Type B pancreatic cell (in vitro differentiated cells): ENCODE data around the gene HPRT1. TPM values are rescaled to one million over a fixed set of nuclear protein-coding genes. Genes with fewer than 3 reads are reported as not detected.

Source experiments
- DNase-seq: peaks from one replicate; pipeline ENCODE4 v3.0.0; 2021; ENCODE audit warnings: mixed read lengths; ENCODE audit not compliant: unreplicated experiment; ENCODE audit errors: extremely low spot score
- H3K27ac Mint-ChIP-seq: 2 replicates; pipeline ENCODE4 v1.8.0; 2021; ENCODE audit warnings: mild to moderate bottlenecking, mixed read lengths
- H3K27me3 Mint-ChIP-seq: 2 replicates; pipeline ENCODE4 v1.8.0; 2021; ENCODE audit warnings: mixed read lengths
- H3K36me3 Mint-ChIP-seq: 2 replicates; pipeline ENCODE4 v1.8.0; 2021; ENCODE audit warnings: mixed read lengths
- H3K4me1 Mint-ChIP-seq: one replicate; pipeline ENCODE4 v1.8.0; 2021; ENCODE audit warnings: mixed read lengths; ENCODE audit not compliant: unreplicated experiment
- H3K4me3 Mint-ChIP-seq: 2 replicates; pipeline ENCODE4 v1.8.0; 2021; ENCODE audit warnings: mild to moderate bottlenecking, mixed read lengths
- H3K9me3 Mint-ChIP-seq: 2 replicates; pipeline ENCODE4 v1.8.0; 2021; ENCODE audit warnings: mixed read lengths
- total RNA-seq: library from RNA; stranded (reverse); gene quantifications from 2 replicates; pipeline ENCODE4 v1.2.1, GENCODE V29; 2021; ENCODE audit warnings: low replicate concordance
- TF ChIP-seq, protein P1 (sequence below): fragments of 200-600 bp; sonication (generic); conservative IDR thresholded peaks from 2 replicates; pipeline ENCODE4 v1.5.0; 2021; ENCODE audit warnings: antibody characterized with exemption, mild to moderate bottlenecking

Gene HPRT1
- total RNA-seq, 1 donor from 2014 or later, result 20.5 TPM

DNA sequence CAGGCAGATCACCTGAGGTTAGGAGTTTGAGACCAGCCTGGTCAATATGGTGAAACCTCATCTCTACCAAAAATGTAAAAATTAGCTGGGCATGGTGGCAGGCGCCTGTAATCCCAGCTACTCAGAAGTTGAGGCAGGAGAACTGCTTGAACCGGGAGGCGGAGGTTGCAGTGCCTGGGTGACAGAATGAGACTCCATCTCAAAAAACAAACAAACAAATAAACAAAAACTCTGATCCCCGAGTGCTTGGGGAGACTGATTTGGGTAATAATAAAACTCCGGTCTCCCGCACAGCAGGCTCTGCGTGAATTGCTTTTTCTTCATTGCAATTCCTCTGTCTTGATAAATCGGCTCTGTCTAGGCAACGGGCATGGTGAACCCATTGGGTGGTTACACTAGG lies 73.4 kb downstream of the HPRT1 start:
- TF ChIP-seq, protein P1, sequence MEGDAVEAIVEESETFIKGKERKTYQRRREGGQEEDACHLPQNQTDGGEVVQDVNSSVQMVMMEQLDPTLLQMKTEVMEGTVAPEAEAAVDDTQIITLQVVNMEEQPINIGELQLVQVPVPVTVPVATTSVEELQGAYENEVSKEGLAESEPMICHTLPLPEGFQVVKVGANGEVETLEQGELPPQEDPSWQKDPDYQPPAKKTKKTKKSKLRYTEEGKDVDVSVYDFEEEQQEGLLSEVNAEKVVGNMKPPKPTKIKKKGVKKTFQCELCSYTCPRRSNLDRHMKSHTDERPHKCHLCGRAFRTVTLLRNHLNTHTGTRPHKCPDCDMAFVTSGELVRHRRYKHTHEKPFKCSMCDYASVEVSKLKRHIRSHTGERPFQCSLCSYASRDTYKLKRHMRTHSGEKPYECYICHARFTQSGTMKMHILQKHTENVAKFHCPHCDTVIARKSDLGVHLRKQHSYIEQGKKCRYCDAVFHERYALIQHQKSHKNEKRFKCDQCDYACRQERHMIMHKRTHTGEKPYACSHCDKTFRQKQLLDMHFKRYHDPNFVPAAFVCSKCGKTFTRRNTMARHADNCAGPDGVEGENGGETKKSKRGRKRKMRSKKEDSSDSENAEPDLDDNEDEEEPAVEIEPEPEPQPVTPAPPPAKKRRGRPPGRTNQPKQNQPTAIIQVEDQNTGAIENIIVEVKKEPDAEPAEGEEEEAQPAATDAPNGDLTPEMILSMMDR, result no peak
- H3K27ac Mint-ChIP-seq, result peak overlapping the region; percentile 54
- H3K9me3 Mint-ChIP-seq, result peaks cover 11% of the 10 kb centered on the region
- no peak for DNase-seq
- H3K4me3 Mint-ChIP-seq, result no peak overlapping the region
- no peaks in the 10 kb centered on the region for H3K36me3 Mint-ChIP-seq
- H3K4me1 Mint-ChIP-seq, result peaks cover 13% of the 10 kb centered on the region
- no peaks in the 10 kb centered on the region for H3K27me3 Mint-ChIP-seq

DNA sequence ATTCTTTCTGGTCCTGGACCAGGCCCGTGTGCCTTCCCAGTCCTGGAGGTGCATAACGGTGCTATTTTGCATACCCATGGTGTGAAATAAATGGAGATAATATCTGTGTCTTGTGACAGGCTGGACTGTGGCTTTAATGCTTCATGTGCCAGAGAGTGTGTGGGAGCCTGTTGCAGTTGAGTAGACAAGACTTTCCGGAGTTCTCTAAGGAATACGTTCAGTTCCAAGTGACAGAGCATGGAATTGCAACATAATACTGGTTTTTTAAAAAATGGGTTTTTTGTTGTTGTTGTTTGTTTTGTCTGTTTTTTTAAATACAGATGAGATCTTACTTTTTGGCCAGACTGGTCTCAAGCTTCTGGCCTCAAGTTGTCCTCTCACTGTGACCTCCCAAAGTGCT lies 74.0 kb downstream of the HPRT1 start:
- Mint-ChIP-seq H3K36me3 (no peaks in the 10 kb centered on the region), H3K27me3 (no peaks in the 10 kb centered on the region), H3K27ac (peak overlapping the region; percentile 33), H3K4me3 (no peak overlapping the region), H3K9me3 (peaks cover 11% of the 10 kb centered on the region), H3K4me1 (peaks cover 14% of the 10 kb centered on the region)
- no peak for DNase-seq
- TF ChIP-seq, protein P1, result no peak

- DNase-seq, result no peak
- Mint-ChIP-seq H3K4me1 (peaks cover 12% of the 10 kb centered on the region), H3K27me3 (no peaks in the 10 kb centered on the region), H3K36me3 (no peaks in the 10 kb centered on the region), H3K9me3 (peaks cover 5% of the 10 kb centered on the region), H3K27ac (no peak overlapping the region), H3K4me3 (no peak overlapping the region)
- TF ChIP-seq, protein P1, result no peak
Observed at GRCh38 chrX:134537179-134537955, 77.4 kb downstream of the HPRT1 start.

- Mint-ChIP-seq H3K9me3 (peaks cover 5% of the 10 kb centered on the region), H3K27me3 (no peaks in the 10 kb centered on the region), H3K4me3 (no peak overlapping the region), H3K27ac (peak overlapping the region; percentile 26), H3K4me1 (peaks cover 20% of the 10 kb centered on the region), H3K36me3 (no peaks in the 10 kb centered on the region)
- DNase-seq, result no peak
- TF ChIP-seq, protein P1, result no peak
Observed at GRCh38 chrX:134538316-134538715, 78.4 kb downstream of the HPRT1 start.

GRCh38 chrX:134541906-134542305 lies 81.9 kb downstream of the HPRT1 start:
- H3K27me3 Mint-ChIP-seq, result peaks cover 4% of the 10 kb centered on the region
- H3K4me3 Mint-ChIP-seq, result no peak overlapping the region
- no peak for DNase-seq
- H3K36me3 Mint-ChIP-seq, result no peaks in the 10 kb centered on the region
- H3K9me3 Mint-ChIP-seq, result no peaks in the 10 kb centered on the region
- no peak overlapping the region for H3K27ac Mint-ChIP-seq
- peaks cover 25% of the 10 kb centered on the region for H3K4me1 Mint-ChIP-seq
- TF ChIP-seq, protein P1, result no peak
